H9 (cell line): ENCODE data around the gene DOCK1. TPM values are rescaled to one million over a fixed set of nuclear protein-coding genes. Genes with fewer than 3 reads are reported as not detected.

Experiments used
- DNase-seq: peaks from one replicate; pipeline ENCODE4 v3.0.0-alpha.2; 2017
- H2AFZ ChIP-seq: one replicate; pipeline ENCODE4 v1.6.1; 2013; ENCODE audit warnings: mild to moderate bottlenecking, low read length, control low read depth, moderate library complexity
- H2AK5ac ChIP-seq: 2 replicates; pipeline ENCODE4 v1.6.1; 2013; ENCODE audit warnings: low read length, control low read depth, mixed read lengths; ENCODE audit not compliant: insufficient read length
- H2BK120ac ChIP-seq: one replicate; pipeline ENCODE4 v1.6.1; 2013; ENCODE audit warnings: low read depth, mild to moderate bottlenecking, low read length, control low read depth, inconsistent platforms; ENCODE audit not compliant: poor library complexity, severe bottlenecking
- H2BK12ac ChIP-seq: 2 replicates; pipeline ENCODE4 v1.6.1; 2013; ENCODE audit warnings: low read length, control low read depth, mixed read lengths, low read depth; ENCODE audit not compliant: insufficient read length
- H2BK15ac ChIP-seq: 2 replicates; pipeline ENCODE4 v1.6.1; 2013; ENCODE audit warnings: low read depth, low read length, control low read depth
- H2BK20ac ChIP-seq: one replicate; pipeline ENCODE4 v1.6.1; 2013; ENCODE audit warnings: low read depth, mild to moderate bottlenecking, low read length, control low read depth, inconsistent platforms; ENCODE audit not compliant: poor library complexity, severe bottlenecking
- H2BK5ac ChIP-seq: 2 replicates; pipeline ENCODE4 v1.6.1; 2013; ENCODE audit warnings: low read length, control low read depth, mixed read lengths; ENCODE audit not compliant: insufficient read length
- H3K14ac ChIP-seq: 2 replicates; pipeline ENCODE4 v1.6.1; 2013; ENCODE audit warnings: low read length, control low read depth; ENCODE audit not compliant: insufficient read depth
- H3K18ac ChIP-seq: 2 replicates; pipeline ENCODE4 v1.6.1; 2013; ENCODE audit warnings: low read depth, mild to moderate bottlenecking, mixed read lengths, low read length, control low read depth; ENCODE audit not compliant: insufficient read length
- H3K23ac ChIP-seq: 2 replicates; pipeline ENCODE4 v1.6.1; 2013; ENCODE audit warnings: low read length, control low read depth, mixed read lengths, low read depth; ENCODE audit not compliant: insufficient read length
- H3K23me2 ChIP-seq: 2 replicates; pipeline ENCODE4 v1.6.1; 2013; ENCODE audit warnings: low read depth, mild to moderate bottlenecking, mixed read lengths, low read length, control low read depth; ENCODE audit not compliant: insufficient read length, poor library complexity, severe bottlenecking
- H3K27ac ChIP-seq: 2 replicates; pipeline ENCODE4 v1.5.1; 2013; ENCODE audit warnings: low read length, control low read depth, mixed read lengths, low read depth; ENCODE audit not compliant: insufficient read length
- H3K27me3 ChIP-seq: 2 replicates; pipeline ENCODE4 v1.6.1; 2013; ENCODE audit warnings: low read length, control low read depth, inconsistent platforms; ENCODE audit not compliant: insufficient read depth
- H3K4ac ChIP-seq: 2 replicates; pipeline ENCODE4 v1.6.1; 2013; ENCODE audit warnings: low read depth, mild to moderate bottlenecking, control low read depth, inconsistent platforms, low read length, moderate library complexity
- H3K4me1 ChIP-seq: 2 replicates; pipeline ENCODE4 v1.6.1; 2013; ENCODE audit warnings: low read length, control low read depth, inconsistent platforms; ENCODE audit not compliant: insufficient read depth
- H3K4me2 ChIP-seq: 2 replicates; pipeline ENCODE4 v1.6.1; 2013; ENCODE audit warnings: low read length, control low read depth, mixed read lengths; ENCODE audit not compliant: insufficient read length, insufficient read depth
- H3K56ac ChIP-seq: 2 replicates; pipeline ENCODE4 v1.6.1; 2013; ENCODE audit warnings: low read depth, mild to moderate bottlenecking, mixed read lengths, low read length, control low read depth; ENCODE audit not compliant: insufficient read length
- H3K79me1 ChIP-seq: 2 replicates; pipeline ENCODE4 v1.6.1; 2013; ENCODE audit warnings: low read depth, mild to moderate bottlenecking, moderate library complexity, low read length, control low read depth, inconsistent platforms; ENCODE audit not compliant: insufficient read depth, poor library complexity, severe bottlenecking
- H3K79me2 ChIP-seq: 2 replicates; pipeline ENCODE4 v1.6.1; 2013; ENCODE audit warnings: low read length, control low read depth, inconsistent platforms; ENCODE audit not compliant: insufficient read depth
- H3K9ac ChIP-seq: 2 replicates; pipeline ENCODE4 v1.6.1; 2013; ENCODE audit warnings: low read length, control low read depth, mixed read lengths; ENCODE audit not compliant: insufficient read length; ENCODE audit errors: extremely low read depth
- H3K9me3 ChIP-seq: one replicate; pipeline ENCODE4 v1.6.1; 2013; ENCODE audit warnings: low read depth, low read length, inconsistent platforms; ENCODE audit not compliant: control insufficient read depth
- H3T11ph ChIP-seq: one replicate; pipeline ENCODE4 v1.6.1; 2013; ENCODE audit warnings: mild to moderate bottlenecking, low read length, control low read depth, inconsistent platforms
- H4K20me1 ChIP-seq: one replicate; pipeline ENCODE4 v1.6.1; 2013; ENCODE audit not compliant: control insufficient read depth, insufficient read length, insufficient read depth
- H4K5ac ChIP-seq: 2 replicates; pipeline ENCODE4 v1.6.1; 2013; ENCODE audit warnings: low read depth, mild to moderate bottlenecking, mixed read lengths, low read length, control low read depth; ENCODE audit not compliant: insufficient read length
- H4K8ac ChIP-seq: replicated peaks from 2 replicates; pipeline ENCODE4 v1.6.1; 2013; ENCODE audit warnings: low read length, control low read depth, mixed read lengths, low read depth; ENCODE audit not compliant: insufficient read length
- H4K91ac ChIP-seq: 2 replicates; pipeline ENCODE4 v1.6.1; 2013; ENCODE audit warnings: low read depth, mild to moderate bottlenecking, moderate library complexity, mixed read lengths, low read length, control low read depth; ENCODE audit not compliant: insufficient read length
- H3K27ac Mint-ChIP-seq, 3 experiments: 2 replicates in 2 of 3; 3 replicates in 1 of 3; pipeline ENCODE4 v1.8.0; 2020 to 2021; ENCODE audit warnings: mixed read lengths in 3 of 3, mild to moderate bottlenecking in 1 of 3, moderate library complexity in 1 of 3
- H3K27me3 Mint-ChIP-seq: 2 replicates; pipeline ENCODE4 v1.8.0; 2021; ENCODE audit warnings: low read depth, mild to moderate bottlenecking, moderate library complexity, mixed read lengths
- H3K36me3 Mint-ChIP-seq, 3 experiments: 2 replicates in 2 of 3; 3 replicates in 1 of 3; pipeline ENCODE4 v1.8.0; 2020 to 2021; ENCODE audit warnings: low read depth in 3 of 3, mixed read lengths in 3 of 3; ENCODE audit not compliant: insufficient read depth in 1 of 3
- H3K4me1 Mint-ChIP-seq, 2 experiments: 2 replicates each; pipeline ENCODE4 v1.8.0; 2020; ENCODE audit warnings: mixed read lengths in 2 of 2
- H3K4me3 Mint-ChIP-seq, 2 experiments: 2 replicates in 1 of 2; 3 replicates in 1 of 2; pipeline ENCODE4 v1.8.0; 2020 to 2021; ENCODE audit warnings: mild to moderate bottlenecking in 2 of 2, mixed read lengths in 2 of 2, moderate library complexity in 1 of 2
- H3K9me3 Mint-ChIP-seq, 2 experiments: 2 replicates in 1 of 2; 3 replicates in 1 of 2; pipeline ENCODE4 v1.8.0; 2020; ENCODE audit warnings: mild to moderate bottlenecking in 2 of 2, mixed read lengths in 2 of 2, moderate library complexity in 1 of 2
- CTCF ChIP-seq: fragments of 200-600 bp; sonication (generic); conservative IDR thresholded peaks from 3 replicates; pipeline ENCODE4 v1.8.0; 2021; ENCODE audit warnings: antibody characterized with exemption, mild to moderate bottlenecking
- WGBS: extraction: QIAGEN DNeasy Blood & Tissue Kit; methylation state at CpG from one replicate; pipeline ENCODE4 v1.1.7; 2013; ENCODE audit warnings: missing lambda C conversion rate, low lambda C conversion rate, mixed read lengths; ENCODE audit not compliant: insufficient read length; ENCODE audit errors: extremely low coverage; 5-methylcytosine and 5-hydroxymethylcytosine counted together
- total RNA-seq: library from RNA; stranded (reverse); gene quantifications from 2 replicates; pipeline ENCODE4 v1.2.1, GENCODE V29; 2021

Gene DOCK1
- total RNA-seq, 1 experiment from 2014 or later: 57.0 TPM

DNA sequence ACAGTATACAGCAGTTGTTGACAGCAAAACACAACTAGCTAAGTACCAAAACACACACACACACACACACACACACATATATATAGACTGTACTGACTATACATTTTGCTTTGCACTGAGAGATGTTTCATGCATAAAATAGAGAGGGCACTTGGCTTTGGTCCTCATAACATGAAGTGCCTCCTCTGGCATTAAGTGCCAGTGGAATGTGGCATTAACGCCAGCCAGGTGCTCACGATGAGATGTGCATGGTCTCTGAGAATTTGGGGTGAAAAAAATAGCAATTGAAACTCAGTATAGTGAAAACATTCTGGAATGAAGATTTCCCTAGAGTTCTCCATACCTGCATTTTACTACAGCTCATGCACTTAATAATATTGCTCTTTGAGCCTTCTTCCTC lies 361.2 kb downstream of the DOCK1 start:
- WGBS: no CpG with 5 or more reads among the region's 2 CpGs
- Histone ChIP-seq H3K14ac (no peak overlapping the region), H3K27ac (no peak overlapping the region), H3K79me2 (no peaks in the 10 kb centered on the region), H3K4me2 (no peak overlapping the region), H4K8ac (no peak overlapping the region), H2BK120ac (no peak overlapping the region), H3K9ac (no peak overlapping the region), H3K18ac (no peak overlapping the region), H3T11ph (no peak overlapping the region), H2BK20ac (no peak overlapping the region), H4K20me1 (no peaks in the 10 kb centered on the region), H2AFZ (no peak overlapping the region), H3K9me3 (no peaks in the 10 kb centered on the region), H2BK15ac (no peak overlapping the region), H4K91ac (no peak overlapping the region), H3K27me3 (no peaks in the 10 kb centered on the region), H4K5ac (no peak overlapping the region), H2AK5ac (no peak overlapping the region), H3K79me1 (no peaks in the 10 kb centered on the region), H3K4me1 (no peaks in the 10 kb centered on the region), H2BK12ac (no peak overlapping the region), H2BK5ac (no peak overlapping the region), H3K4ac (no peak overlapping the region), H3K23ac (no peak overlapping the region), H3K56ac (no peak overlapping the region), H3K23me2 (no peaks in the 10 kb centered on the region)
- Mint-ChIP-seq H3K4me3 (no peak overlapping the region), H3K27ac (no peak overlapping the region), H3K4me1 (peaks cover 0 to 8% of the 10 kb centered on the region in 2 experiments; a peak in 3 of 4 replicates), H3K9me3 (peaks cover 5 to 7% of the 10 kb centered on the region in 2 experiments; a peak in 4 of 5 replicates), H3K27me3 (no peaks in the 10 kb centered on the region), H3K36me3 (peaks cover 3 to 8% (median 5%) of the 10 kb centered on the region in 3 experiments; a peak in 5 of 7 replicates)
- TF ChIP-seq CTCF: no peak
- no peak for DNase-seq
